H1 (cell line): ENCODE data around the gene EVA1C. TPM values are rescaled to one million over a fixed set of nuclear protein-coding genes. Genes with fewer than 3 reads are reported as not detected.

Experiments used
- ATF2 ChIP-seq: IDR thresholded peaks from 2 replicates; pipeline ENCODE4 v1.6.1; 2012; ENCODE audit warnings: low read length, inconsistent platforms
- BACH1 ChIP-seq: IDR thresholded peaks from 2 replicates; pipeline ENCODE4 v1.6.1; 2012; ENCODE audit warnings: low read length, improper control_type of control experiment
- CEBPB ChIP-seq: IDR thresholded peaks from 2 replicates; pipeline ENCODE4 v1.6.1; 2012; ENCODE audit warnings: low read depth, low read length
- CHD2 ChIP-seq: IDR thresholded peaks from 2 replicates; pipeline ENCODE4 v1.6.1; 2012; ENCODE audit warnings: low read length, improper control_type of control experiment
- EP300 ChIP-seq, 2 experiments: IDR thresholded peaks; 1 replicate in 1 of 2; 2 replicates in 1 of 2; pipeline ENCODE4 v1.6.1; 2011 to 2012; ENCODE audit warnings: low read depth in 2 of 2, low read length in 2 of 2, mild to moderate bottlenecking in 2 of 2, borderline replicate concordance in 1 of 2, inconsistent platforms in 1 of 2, moderate library complexity in 1 of 2
- HDAC6 ChIP-seq: IDR thresholded peaks from one replicate; pipeline ENCODE4 v1.7.1; 2012; ENCODE audit warnings: low read depth, mild to moderate bottlenecking, inconsistent platforms, low read length, moderate library complexity
- NANOG ChIP-seq: IDR thresholded peaks from 2 replicates; pipeline ENCODE4 v1.6.1; 2011; ENCODE audit warnings: low read length, low read depth, mild to moderate bottlenecking, inconsistent platforms; ENCODE audit not compliant: insufficient read depth, poor library complexity, severe bottlenecking
- NRF1 ChIP-seq: IDR thresholded peaks from 2 replicates; pipeline ENCODE4 v1.6.1; 2011; ENCODE audit warnings: mild to moderate bottlenecking, low read depth, low read length, improper control_type of control experiment
- TEAD4 ChIP-seq: IDR thresholded peaks from 2 replicates; pipeline ENCODE4 v1.6.1; 2012; ENCODE audit warnings: low read depth, low read length, inconsistent platforms, mixed read lengths
- polyA plus RNA-seq, 7 experiments: library from polyadenylated mRNA; depleted of rRNA in 3 of 7; stranded (reverse) in 5 of 7; unstranded in 2 of 7; fragments of >200 nt in 5 of 7; fragments of 200-250 nt in 2 of 7; gene quantifications; 1 replicate in 5 of 7; 2 replicates in 1 of 7; 4 replicates in 1 of 7; pipeline versions ENCODE4 v1.2.1 to v1.2.3, GENCODE V29; 2011 to 2013; ENCODE audit warnings: missing spikeins in 2 of 7, mixed read lengths in 2 of 7
- total RNA-seq: library from RNA; stranded (reverse); fragmentation: NEBNext Ultra II Directional; extraction: Animal tissue kit (Norgen Biotek cat#: 25700); gene quantifications from 2 replicates; pipeline ENCODE4 v1.2.1, GENCODE V29; 2021
- TF ChIP-seq, protein P1 (sequence below): fragments of 300-600 bp; sonication (generic); IDR thresholded peaks from 2 replicates; pipeline ENCODE4 v1.7.1; 2012; ENCODE audit warnings: low read length, moderate library complexity, mild to moderate bottlenecking, inconsistent platforms; ENCODE audit not compliant: insufficient replicate concordance

The EVA1C gene
- total and polyA plus RNA-seq, 2 of the 8 experiments (the other 6 are each of a cell fraction or from before 2014, with no cell fraction given), result 2.6 to 3.6 TPM

DNA sequence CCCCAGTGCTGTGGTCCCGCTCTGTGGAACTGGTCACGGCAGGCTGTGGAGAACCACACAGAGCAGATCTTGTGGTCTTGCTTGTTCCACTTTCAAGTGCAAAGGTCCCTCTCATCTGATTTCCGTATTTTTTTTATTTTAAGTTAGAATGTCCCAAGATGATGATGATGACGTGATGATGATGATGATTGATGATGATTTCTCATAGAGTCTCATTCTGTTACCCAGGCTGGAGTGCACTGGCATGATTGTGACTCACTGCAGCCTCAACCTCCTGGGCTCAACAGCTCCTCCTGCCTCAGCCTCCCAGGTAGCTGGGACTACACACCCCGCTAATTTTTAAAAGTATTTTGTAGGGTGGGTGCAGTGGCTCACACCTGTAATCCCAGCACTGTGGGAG lies 12.2 kb downstream of the EVA1C start (continued):
- TF ChIP-seq, protein P1, sequence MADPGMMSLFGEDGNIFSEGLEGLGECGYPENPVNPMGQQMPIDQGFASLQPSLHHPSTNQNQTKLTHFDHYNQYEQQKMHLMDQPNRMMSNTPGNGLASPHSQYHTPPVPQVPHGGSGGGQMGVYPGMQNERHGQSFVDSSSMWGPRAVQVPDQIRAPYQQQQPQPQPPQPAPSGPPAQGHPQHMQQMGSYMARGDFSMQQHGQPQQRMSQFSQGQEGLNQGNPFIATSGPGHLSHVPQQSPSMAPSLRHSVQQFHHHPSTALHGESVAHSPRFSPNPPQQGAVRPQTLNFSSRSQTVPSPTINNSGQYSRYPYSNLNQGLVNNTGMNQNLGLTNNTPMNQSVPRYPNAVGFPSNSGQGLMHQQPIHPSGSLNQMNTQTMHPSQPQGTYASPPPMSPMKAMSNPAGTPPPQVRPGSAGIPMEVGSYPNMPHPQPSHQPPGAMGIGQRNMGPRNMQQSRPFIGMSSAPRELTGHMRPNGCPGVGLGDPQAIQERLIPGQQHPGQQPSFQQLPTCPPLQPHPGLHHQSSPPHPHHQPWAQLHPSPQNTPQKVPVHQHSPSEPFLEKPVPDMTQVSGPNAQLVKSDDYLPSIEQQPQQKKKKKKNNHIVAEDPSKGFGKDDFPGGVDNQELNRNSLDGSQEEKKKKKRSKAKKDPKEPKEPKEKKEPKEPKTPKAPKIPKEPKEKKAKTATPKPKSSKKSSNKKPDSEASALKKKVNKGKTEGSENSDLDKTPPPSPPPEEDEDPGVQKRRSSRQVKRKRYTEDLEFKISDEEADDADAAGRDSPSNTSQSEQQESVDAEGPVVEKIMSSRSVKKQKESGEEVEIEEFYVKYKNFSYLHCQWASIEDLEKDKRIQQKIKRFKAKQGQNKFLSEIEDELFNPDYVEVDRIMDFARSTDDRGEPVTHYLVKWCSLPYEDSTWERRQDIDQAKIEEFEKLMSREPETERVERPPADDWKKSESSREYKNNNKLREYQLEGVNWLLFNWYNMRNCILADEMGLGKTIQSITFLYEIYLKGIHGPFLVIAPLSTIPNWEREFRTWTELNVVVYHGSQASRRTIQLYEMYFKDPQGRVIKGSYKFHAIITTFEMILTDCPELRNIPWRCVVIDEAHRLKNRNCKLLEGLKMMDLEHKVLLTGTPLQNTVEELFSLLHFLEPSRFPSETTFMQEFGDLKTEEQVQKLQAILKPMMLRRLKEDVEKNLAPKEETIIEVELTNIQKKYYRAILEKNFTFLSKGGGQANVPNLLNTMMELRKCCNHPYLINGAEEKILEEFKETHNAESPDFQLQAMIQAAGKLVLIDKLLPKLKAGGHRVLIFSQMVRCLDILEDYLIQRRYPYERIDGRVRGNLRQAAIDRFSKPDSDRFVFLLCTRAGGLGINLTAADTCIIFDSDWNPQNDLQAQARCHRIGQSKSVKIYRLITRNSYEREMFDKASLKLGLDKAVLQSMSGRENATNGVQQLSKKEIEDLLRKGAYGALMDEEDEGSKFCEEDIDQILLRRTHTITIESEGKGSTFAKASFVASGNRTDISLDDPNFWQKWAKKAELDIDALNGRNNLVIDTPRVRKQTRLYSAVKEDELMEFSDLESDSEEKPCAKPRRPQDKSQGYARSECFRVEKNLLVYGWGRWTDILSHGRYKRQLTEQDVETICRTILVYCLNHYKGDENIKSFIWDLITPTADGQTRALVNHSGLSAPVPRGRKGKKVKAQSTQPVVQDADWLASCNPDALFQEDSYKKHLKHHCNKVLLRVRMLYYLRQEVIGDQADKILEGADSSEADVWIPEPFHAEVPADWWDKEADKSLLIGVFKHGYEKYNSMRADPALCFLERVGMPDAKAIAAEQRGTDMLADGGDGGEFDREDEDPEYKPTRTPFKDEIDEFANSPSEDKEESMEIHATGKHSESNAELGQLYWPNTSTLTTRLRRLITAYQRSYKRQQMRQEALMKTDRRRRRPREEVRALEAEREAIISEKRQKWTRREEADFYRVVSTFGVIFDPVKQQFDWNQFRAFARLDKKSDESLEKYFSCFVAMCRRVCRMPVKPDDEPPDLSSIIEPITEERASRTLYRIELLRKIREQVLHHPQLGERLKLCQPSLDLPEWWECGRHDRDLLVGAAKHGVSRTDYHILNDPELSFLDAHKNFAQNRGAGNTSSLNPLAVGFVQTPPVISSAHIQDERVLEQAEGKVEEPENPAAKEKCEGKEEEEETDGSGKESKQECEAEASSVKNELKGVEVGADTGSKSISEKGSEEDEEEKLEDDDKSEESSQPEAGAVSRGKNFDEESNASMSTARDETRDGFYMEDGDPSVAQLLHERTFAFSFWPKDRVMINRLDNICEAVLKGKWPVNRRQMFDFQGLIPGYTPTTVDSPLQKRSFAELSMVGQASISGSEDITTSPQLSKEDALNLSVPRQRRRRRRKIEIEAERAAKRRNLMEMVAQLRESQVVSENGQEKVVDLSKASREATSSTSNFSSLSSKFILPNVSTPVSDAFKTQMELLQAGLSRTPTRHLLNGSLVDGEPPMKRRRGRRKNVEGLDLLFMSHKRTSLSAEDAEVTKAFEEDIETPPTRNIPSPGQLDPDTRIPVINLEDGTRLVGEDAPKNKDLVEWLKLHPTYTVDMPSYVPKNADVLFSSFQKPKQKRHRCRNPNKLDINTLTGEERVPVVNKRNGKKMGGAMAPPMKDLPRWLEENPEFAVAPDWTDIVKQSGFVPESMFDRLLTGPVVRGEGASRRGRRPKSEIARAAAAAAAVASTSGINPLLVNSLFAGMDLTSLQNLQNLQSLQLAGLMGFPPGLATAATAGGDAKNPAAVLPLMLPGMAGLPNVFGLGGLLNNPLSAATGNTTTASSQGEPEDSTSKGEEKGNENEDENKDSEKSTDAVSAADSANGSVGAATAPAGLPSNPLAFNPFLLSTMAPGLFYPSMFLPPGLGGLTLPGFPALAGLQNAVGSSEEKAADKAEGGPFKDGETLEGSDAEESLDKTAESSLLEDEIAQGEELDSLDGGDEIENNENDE, result no peak
- TF ChIP-seq ATF2 (no peak), CEBPB (no peak), EP300 (IDR thresholded peaks at IDR 0.05; ENCODE audit: borderline replicate concordance in 1 of 2, low read depth in 2 of 2, low read length in 2 of 2) (no peak), NANOG (no peak), BACH1 (no peak), TEAD4 (no peak), NRF1 (no peak), CHD2 (no peak), HDAC6 (no peak)
